Mononuclear cell (primary cell): ENCODE data around the gene AGER. TPM values are rescaled to one million over a fixed set of nuclear protein-coding genes. Genes with fewer than 3 reads are reported as not detected.
A peak's percentile ranks its signal among the peaks of the same experiment; 100 is the strongest.
"Not testable (repeated sequence)": the region's sequence is repeated elsewhere in the genome, so short reads cannot be mapped to it uniquely, and the experiment has no call there.

Experiments used
- H3K27me3 ChIP-seq: 2 replicates; pipeline ENCODE4 v1.6.0; 2011; ENCODE audit warnings: low read length, control low read depth; ENCODE audit not compliant: insufficient read depth
- H3K4me1 ChIP-seq: 2 replicates; pipeline ENCODE4 v1.5.1; 2011; ENCODE audit warnings: mild to moderate bottlenecking, low read length, control low read depth; ENCODE audit not compliant: insufficient read depth
- H3K4me3 ChIP-seq: 2 replicates; pipeline ENCODE4 v1.5.1; 2011; ENCODE audit warnings: mild to moderate bottlenecking, low read length, moderate library complexity
- H3K9me3 ChIP-seq: 2 replicates; pipeline ENCODE4 v1.5.1; 2011; ENCODE audit warnings: low read depth, mild to moderate bottlenecking, control low read depth, low read length
- total RNA-seq: library from RNA; depleted of rRNA; stranded (reverse); fragments of >200 nt; gene quantifications from one replicate; pipeline ENCODE4 v1.2.3, GENCODE V29; 2012

AGER gene
- total RNA-seq, 1 donor = 1.5 TPM

GRCh38 chr6:32153564-32154513, 30.2 kb downstream of the AGER start, which contains the start of gene PPT2:
TSS of gene PPT2 (plus strand) at chr6:32154141. CDS start at chr6:32154595, 454 bp downstream.
- Histone ChIP-seq H3K4me3 (peak within 1 kb of the TSS; percentile 49), H3K4me1 (peaks cover 36% of the 10 kb centered on the region), H3K9me3 (no peaks in the 10 kb centered on the region), H3K27me3 (peaks cover 33% of the 10 kb centered on the region)

GRCh38 chr6:32152769-32153563, 31.1 kb downstream of the AGER start:
- Histone ChIP-seq H3K9me3 (no peaks in the 10 kb centered on the region), H3K4me1 (peaks cover 45% of the 10 kb centered on the region), H3K27me3 (peaks cover 40% of the 10 kb centered on the region), H3K4me3 (no peak overlapping the region)

GRCh38 chr6:32151863-32152768, 31.9 kb downstream of the AGER start, which contains the start of gene PRRT1:
TSS of gene PRRT1 (minus strand) at chr6:32151939. CDS start at chr6:32151827, 112 bp downstream.
- H3K27me3 ChIP-seq = peaks cover 46% of the 10 kb centered on the region
- peaks cover 46% of the 10 kb centered on the region for H3K4me1 ChIP-seq
- no peak within 1 kb of the TSS for H3K4me3 ChIP-seq
- no peaks in the 10 kb centered on the region for H3K9me3 ChIP-seq

DNA sequence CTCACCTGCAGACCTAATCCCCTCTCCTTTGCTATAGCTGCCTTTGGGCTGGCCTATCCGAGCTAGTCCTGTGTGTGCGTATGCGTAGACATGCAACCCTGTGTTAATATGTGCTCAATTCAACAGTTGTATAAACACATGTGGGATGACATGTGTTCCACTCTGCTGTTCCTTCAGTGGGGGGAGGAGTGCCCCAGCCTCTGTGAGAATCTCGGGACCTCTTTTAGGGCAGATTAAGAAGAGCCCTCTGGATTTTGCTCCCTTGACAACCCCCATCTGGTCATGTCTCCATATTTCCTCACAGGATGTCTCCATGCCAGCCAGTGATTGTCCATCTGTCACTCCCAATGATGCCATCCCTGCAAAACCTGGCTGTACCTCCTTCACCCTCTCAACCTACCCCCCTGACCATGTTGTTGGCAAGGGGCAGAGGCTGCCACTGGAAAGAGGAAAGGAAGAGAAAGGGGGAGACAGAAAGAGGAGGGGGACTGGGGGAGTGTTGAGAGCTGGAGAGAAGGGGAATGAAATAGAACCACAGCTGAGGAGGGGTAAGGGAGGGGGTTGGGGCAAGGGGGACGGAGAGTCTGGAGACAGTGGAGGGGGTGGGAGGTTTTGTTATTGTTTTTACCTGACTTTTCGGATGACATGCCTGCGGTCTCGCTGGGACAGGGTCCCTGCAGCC, 32.7 kb downstream of the AGER start:
- Histone ChIP-seq H3K4me1 (peaks cover 46% of the 10 kb centered on the region), H3K9me3 (no peaks in the 10 kb centered on the region), H3K4me3 (no peak overlapping the region), H3K27me3 (peaks cover 46% of the 10 kb centered on the region)

- peaks cover 46% of the 10 kb centered on the region for H3K27me3 ChIP-seq
- H3K4me1 ChIP-seq = peaks cover 40% of the 10 kb centered on the region
- H3K4me3 ChIP-seq = no peak overlapping the region
- H3K9me3 ChIP-seq = no peaks in the 10 kb centered on the region
Measured at GRCh38 chr6:32149932-32150870, 33.9 kb downstream of the AGER start.

DNA sequence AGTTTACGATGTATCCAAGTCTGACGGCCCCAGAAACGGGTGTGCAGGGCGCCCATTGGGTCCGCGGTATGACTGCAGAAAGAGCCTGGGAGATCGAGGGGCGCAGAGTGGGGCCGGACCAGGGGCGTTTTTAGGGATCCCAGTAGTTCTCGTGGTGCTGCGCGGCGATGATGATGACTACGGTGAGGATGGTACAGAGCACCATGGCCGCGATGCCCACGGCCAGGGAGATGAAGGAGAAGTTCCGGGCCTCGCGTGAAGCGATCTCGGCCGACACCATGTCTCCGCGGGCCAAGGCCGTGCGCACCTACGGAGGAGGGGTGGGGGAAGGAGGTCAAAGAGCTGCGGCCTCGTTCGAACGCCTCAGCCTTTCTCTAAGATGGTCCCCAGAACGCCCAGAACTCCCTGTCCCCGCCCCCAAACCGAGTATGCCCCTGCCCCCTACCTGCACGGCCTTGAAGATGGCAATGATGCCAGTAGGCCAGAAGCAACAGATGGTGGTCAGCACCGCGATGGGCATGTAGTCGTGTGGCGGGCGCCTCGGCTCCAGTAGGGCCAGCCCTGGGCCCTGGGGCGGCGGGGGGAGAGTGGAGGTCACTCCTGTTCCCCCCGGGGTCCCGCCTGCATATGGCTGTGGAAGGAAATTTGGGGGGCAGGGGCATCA, 34.8 kb downstream of the AGER start:
- Histone ChIP-seq H3K27me3 (peaks cover 46% of the 10 kb centered on the region), H3K4me1 (peaks cover 30% of the 10 kb centered on the region)

GRCh38 chr6:32148289-32149091, 35.6 kb downstream of the AGER start:
- Histone ChIP-seq H3K4me3 (peak overlapping the region; percentile 34), H3K27me3 (peaks cover 46% of the 10 kb centered on the region), H3K9me3 (no peaks in the 10 kb centered on the region), H3K4me1 (peaks cover 24% of the 10 kb centered on the region)

More for the DNA sequence above, 34.8 kb downstream of the AGER start:
- Histone ChIP-seq H3K9me3 (no peaks in the 10 kb centered on the region), H3K4me3 (peak overlapping the region; percentile 34)

DNA sequence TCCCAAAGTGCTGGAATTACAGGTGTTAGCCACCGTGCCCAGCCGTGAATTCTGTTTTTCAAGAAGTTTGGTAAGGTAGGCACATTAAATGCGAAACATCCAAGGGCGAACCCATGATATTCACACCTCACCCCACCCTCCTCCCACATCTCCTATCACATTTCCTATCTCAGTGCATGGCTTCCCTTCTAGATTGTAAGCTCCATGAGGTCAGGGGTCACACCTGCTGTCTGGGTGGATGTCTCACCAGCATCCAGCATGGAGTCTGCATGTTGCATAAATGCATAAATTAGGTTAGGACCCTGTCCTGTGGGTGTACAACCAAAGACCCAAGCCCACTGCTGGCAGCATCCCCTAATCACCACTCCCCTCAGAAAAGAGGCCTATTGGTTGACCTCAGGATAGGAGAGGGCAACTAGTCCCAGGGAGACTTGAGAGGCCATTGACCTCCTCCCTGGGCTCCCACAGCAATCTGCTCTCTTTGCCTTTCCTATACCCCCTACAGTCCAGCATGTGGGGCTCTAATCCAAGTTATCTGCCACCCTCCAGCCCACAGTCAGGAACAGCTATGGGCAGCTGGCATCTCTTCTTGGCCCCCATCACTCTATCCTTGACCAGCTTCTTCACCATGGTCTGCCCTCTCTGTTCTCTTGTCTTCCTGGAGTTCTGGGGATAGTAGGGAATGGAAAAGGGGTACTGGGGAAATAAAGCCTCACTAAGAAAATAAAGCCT, 36.5 kb downstream of the AGER start:
- Histone ChIP-seq H3K4me3 (no peak overlapping the region), H3K4me1 (peaks cover 20% of the 10 kb centered on the region), H3K9me3 (no peaks in the 10 kb centered on the region), H3K27me3 (peaks cover 39% of the 10 kb centered on the region)

DNA sequence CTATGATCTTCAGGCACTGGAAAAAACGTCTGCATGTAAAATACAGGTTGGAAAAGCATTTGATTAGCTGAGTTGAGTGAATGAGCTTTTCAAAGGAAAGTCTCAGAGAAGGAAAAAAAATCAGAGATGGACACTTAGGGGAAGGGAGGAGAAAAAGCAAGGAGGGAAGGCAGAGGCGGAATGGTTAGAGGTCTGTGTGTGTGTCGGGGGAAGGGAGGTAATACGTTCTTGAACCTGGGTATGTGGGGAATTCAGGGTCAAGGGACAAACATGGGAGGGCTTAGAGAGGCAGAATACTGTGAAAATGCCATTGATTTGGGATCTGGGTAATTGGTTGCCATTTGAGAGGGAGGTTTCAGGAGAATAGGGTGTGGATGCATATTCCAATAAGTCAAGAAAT, 37.4 kb downstream of the AGER start:
- H3K27me3 ChIP-seq = peaks cover 33% of the 10 kb centered on the region
- no peaks in the 10 kb centered on the region for H3K9me3 ChIP-seq
- H3K4me1 ChIP-seq = peaks cover 15% of the 10 kb centered on the region
- H3K4me3 ChIP-seq = no peak overlapping the region

DNA sequence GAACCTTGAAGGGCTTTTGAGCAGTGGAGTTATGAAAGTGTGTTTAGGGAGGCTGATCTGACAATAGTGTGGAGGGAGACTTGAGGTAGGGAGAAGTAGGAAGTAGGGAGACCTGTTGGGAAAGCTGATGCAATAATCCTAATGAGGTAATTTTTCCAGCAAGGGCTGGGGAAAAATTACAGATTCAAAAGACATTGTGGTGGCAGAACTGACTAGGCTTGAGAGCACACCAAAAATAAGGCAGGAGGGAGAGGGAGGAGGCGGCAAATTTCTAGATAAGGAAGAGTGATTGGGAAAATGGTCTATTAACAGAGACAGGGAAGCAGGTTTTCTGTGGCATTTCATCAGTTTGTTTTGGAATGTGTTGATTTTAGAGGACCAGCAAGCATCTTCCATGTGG, 37.8 kb downstream of the AGER start:
- Histone ChIP-seq H3K4me1 (peaks cover 15% of the 10 kb centered on the region), H3K4me3 (no peak overlapping the region), H3K27me3 (peaks cover 31% of the 10 kb centered on the region), H3K9me3 (no peaks in the 10 kb centered on the region)

GRCh38 chr6:32144238-32144637, 39.8 kb downstream of the AGER start:
- not testable (repeated sequence) for H3K9me3 ChIP-seq, H3K4me3 ChIP-seq
- Histone ChIP-seq H3K27me3 (peaks cover 17% of the 10 kb centered on the region), H3K4me1 (peaks cover 13% of the 10 kb centered on the region)
